Stimulated activated CD4-positive, alpha-beta T cell treated with anti-CD3 and anti-CD28 coated beads, Interleukin-4, amount 100 ng/mL, for 1 hour (primary cell): ENCODE results near the gene LRRFIP1.
A peak's percentile ranks its signal among the peaks of the same experiment; 100 is the strongest.

Experiments
- DNase-seq: peaks from one replicate; pipeline ENCODE4 v3.0.0-alpha.2; 2020

Gene LRRFIP1

DNA sequence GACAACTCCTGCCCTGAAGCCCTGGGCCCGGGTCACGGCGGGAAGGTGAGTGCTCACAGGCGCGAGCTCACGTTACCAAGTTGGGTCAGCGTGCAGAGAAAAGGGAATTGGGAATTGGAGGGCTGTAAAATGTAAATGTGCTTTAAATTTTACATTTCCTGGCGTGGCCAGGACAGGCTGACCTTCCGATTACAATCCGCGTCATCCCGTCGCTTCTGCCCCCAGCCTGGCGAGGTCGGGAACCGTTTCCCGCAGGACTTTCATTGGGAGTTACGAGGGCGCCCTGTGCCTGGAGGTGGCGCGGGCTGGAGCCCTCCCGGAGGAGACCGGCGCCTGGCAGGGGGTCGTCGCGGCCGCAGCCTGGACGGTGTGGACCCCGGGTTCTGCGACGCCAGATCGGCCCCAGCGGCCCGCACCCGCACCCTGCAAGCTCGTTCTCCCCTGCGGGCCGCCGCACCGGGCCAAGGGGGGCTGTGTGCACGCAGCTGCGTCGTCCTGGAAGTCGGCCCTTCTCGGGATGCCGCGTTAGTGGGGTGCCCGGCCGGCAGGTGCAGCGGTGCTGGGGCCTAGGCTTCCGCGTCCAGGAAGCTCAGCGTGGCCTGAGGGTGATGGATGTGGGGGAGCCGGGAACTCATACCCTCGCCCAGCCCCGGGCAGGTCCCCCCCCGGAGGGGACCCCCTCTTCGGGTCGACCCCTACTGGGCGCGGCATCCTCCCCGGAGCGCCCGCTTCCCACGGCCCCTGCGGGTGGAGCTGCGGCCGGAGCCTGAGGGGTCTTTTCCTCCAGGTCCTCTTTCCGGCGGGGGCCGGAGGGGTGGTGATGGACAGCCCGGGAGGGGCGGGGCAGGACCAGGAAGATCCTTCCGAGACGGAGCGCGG lies 63.9 kb downstream of the LRRFIP1 start:
- peak; percentile 42 for DNase-seq

- DNase-seq = peak; percentile 96
Measured at GRCh38 chr2:237691908-237692600, 64.7 kb downstream of the LRRFIP1 start.

DNA sequence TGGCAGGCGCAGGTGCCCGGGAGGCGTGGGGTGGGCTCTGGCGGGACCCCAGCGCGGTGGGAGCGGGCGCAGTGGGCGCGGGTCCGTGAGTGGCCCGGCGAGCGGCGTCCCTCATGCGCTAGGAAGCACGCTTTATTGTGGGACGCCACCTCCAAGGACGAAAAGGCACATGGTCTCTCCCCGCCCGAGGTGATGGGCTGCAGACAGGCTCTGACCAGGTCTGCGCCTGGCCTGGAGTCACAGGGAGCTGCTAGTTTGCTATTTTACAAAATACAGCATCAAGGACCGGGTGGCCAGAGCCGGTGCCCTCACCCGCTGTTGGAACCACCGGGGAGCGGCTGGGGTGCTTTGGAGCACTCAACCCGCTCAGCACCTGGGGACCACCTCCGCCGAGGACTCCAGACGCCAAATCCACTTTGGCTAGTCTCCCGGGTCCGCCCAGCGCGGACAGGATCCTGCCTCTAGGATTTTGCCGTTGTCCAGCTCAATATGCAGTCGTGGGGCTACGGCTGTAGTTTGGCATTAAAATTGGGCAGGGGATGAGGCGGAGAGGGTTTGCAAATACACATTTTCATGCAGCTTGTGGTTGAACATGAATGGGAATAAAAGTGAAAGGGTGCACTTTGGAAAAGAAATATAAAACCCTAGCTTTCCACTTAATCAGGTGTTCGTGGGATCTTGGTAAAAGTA lies 65.4 kb downstream of the LRRFIP1 start:
- peak; percentile 46 for DNase-seq

DNA sequence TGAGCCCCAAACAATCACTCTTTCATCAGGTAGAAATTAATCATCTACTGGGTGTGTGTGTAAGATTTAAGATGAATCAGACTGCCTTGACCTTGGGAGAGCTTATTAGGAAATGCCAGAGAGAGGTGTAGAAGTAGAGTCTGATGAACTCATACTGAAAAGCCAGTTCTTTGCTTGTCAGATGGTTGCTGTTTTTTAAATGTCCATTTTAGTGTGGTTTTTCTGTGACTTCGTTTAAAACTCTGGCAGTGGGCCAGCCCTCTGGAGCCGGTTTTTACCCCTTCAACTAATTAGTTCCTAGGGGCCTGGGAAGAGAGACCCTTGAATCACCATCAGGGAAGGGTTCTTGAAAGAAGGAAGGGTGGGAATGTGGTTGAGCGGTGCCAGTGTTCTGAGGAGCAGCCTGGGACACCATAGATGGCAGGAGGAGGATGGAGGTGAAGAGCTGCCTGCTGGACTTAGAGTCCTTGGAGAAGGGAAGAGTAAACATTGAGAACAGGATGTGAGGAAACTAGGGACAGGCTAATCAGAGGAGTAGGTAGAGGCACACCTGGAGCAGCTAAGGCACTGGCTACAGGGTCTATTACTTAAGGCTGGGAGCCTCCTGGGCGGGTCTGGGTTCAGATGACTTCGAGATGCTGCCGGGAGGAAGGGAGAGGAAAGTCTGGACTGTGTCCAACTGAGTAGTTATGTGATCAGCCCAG lies 66.1 kb downstream of the LRRFIP1 start:
- DNase-seq = no peak

- DNase-seq = no peak
Measured at GRCh38 chr2:237694415-237695194, 67.2 kb downstream of the LRRFIP1 start.

DNA sequence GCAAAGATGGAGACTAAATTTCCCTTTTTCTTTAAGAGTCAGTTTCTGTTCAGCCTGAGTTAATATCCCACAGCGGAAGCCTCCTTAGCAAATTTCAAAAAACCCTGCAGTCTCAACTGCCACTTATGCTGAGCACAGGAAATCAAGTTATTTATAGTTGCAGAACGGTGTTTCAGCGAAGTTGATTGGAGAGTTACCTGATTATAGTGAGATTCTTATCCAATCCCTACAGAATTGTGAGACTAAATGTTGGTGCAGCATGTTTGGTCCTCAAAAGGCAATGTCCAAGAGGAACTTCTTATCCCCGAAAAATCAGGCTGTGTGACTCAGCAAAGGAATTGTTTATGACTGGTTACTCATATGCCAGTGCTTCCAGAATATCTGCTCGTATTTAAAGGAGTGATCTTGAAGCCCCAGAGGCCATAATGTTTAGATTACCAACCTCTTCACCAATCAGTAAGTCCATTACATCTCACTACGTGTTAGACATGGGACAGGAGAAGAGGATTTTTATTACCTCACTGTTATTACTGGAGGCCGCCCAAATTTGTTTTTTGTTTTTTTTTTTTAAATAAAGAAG lies 67.9 kb downstream of the LRRFIP1 start:
- DNase-seq = no peak

DNA sequence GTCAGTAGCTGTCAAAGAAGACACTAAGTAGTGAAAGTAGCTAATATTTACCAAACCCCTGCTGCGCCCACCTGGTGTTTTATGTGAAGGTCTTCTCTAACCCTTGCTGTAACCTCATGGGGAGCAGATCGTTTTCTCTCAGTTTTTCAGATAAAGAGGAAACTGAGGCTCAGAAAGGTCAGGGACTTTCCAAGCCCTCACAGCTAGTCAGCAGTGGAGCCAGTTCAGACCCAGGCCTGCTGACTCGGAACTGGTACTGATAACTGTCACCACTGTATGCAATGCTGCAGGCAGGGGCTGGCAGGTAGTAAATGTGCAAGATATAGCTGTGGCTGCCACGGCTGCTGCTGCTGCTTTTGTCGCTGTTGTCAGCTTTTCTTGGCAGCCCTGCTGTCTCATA lies 69.1 kb downstream of the LRRFIP1 start:
- no peak for DNase-seq

- DNase-seq = peak; percentile 36
Measured at GRCh38 chr2:237697586-237698357, 70.4 kb downstream of the LRRFIP1 start.

DNA sequence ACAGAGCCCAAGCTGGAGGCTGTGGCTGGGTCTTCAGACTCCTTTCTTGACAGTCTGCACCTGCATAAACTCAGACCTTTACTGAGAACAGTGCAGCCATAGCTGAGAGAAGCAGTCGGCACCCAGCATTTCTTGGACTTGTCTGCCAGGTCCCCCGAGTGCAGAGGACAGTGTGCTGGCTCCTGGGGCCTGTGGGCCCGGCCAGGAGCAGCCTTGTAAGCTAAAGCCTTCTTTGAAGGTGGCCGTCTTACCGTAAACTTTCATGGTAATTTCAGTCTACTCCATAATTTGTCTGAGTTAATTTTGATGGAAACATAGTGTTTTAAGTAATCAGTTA lies 70.9 kb downstream of the LRRFIP1 start:
- DNase-seq = no peak

GRCh38 chr2:237699870-237700511 lies 72.6 kb downstream of the LRRFIP1 start:
- no peak for DNase-seq

- peak; percentile 78 for DNase-seq
Measured at GRCh38 chr2:237700512-237701032, 73.2 kb downstream of the LRRFIP1 start.

DNA sequence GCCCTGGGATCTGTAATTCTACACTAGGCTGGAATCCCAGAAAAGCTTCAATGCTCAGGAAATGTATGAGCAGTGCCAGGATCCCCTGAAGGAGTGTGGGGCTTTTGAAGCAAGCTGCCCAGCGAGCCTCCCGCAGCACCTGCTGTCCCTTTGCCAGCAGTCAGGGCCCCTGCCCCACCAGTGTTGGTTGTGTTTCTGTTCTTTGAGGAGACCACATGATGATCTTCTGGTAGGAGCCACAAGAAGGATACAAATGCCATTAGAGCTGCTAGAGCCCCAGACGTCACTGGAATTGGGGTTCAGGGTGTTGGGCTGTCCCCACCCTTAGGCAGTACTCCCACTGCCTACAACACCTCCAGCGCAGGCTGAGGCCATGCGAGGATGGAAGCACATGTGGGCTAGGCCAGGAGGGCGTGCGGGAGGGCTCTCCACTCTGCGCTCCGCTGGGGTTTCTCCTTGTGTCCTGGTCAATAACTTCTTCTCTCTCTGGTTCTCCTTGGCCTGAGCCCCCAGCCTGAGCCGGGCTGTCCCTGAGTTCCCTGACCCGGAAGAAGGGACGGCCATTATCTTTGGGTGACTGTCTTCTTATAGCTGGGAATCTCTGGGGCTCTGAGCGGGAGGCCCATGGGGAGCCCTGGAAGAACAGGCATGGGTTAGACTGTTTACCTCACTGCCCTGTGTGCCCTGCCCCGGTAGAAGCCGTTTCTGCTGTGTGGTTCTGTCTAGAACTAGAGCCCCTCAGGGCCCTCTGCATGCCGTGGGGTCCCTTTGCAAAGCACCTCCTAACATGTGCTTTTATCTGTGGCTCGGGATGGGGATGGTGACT lies 73.9 kb downstream of the LRRFIP1 start:
- no peak for DNase-seq

GRCh38 chr2:237701859-237702390 lies 74.5 kb downstream of the LRRFIP1 start:
- DNase-seq = no peak

DNA sequence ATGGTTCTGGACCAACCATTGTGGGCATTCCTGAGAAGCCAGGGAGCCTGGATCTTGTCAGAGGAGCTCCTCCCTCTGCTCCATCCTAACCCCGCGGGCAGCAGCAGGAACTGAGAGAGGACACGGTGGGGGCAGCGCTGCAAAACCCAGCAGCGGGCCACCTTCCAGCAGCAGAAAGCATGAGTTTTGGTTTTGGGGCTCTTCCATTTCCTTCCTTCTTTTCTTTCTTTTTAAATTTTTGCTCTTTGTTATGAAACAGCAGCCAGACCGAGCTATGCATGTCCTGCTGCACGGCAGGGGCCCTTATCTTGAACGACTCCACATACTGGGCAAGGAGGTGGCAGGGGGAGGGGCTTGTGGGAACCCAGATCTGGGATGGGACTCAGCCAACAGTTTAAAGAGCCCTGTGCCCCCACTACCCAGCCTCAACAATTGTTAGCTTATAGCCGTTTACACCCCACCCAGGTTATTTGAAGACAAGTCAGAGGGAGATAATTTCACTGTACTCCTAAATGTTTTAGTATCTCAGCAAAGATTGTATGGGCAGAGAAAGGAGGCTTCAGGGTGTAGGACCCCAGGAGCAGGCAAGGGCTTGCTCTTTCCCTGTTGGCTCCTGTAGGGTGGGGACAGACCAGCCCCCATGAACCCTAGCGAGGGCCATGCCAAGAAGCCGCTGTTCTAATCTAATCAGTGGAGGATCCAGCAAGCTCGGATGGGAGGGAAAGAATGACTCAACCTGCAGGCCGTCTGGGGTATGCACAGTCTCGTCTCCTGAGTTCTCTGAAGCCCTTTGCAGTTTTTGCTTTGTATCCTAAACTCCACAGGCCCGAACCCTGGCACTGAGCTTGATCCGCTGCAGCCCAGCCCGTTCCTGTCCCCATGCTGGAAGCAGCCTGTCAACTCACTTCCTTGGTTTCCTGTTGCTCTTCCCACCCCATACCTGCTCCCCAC lies 75.3 kb downstream of the LRRFIP1 start:
- DNase-seq = no peak

- DNase-seq = no peak
Measured at GRCh38 chr2:237704501-237705434, 77.4 kb downstream of the LRRFIP1 start.

DNA sequence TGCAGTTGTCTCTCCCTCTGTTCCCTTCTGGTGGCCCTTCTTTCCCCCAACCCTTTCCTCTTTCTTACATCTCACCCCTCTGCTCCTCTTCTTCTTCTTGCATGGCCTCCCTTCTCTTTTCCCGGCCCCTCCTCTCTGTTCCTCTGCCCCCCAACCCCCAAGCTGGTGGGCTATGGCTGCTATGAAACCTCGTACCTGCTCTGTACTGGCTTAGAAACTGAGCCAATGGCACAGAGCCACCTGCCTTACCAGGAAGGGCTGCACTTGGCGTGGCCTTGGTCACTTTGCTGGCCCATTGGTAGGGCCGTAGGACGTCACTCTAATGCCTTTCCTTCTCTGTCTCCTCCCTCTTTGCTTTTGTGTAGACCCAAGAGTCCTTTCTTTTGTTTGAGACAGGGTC lies 78.9 kb downstream of the LRRFIP1 start:
- no peak for DNase-seq

GRCh38 chr2:237708065-237708398 lies 80.6 kb downstream of the LRRFIP1 start:
- no peak for DNase-seq
